ENCODE data around the gene STRIP2.
"Not testable (repeated sequence)": the region's sequence is repeated elsewhere in the genome, so short reads cannot be mapped to it uniquely, and the experiment has no call there.

Gene STRIP2

DNA sequence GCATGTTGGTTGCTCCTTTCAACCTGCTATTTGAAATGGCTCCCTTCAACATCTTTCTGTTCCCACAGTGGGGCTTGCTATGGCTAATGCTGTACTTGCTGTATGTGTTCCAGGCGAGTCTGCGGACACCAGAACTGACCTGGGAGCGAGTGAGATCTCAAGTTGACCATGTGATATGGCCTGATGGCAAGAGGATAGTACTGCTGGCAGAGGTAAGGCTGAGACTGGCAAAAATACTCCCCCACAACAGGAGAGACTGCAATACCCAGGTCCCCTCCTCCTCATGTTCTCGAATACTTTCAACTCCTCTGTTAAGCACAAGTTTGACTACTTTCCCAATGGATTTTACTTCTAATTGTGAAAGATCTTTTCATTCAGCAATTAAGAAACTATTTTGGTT is 11.5 kb upstream of the STRIP2 start:
- no peak for DNase-seq

DNA sequence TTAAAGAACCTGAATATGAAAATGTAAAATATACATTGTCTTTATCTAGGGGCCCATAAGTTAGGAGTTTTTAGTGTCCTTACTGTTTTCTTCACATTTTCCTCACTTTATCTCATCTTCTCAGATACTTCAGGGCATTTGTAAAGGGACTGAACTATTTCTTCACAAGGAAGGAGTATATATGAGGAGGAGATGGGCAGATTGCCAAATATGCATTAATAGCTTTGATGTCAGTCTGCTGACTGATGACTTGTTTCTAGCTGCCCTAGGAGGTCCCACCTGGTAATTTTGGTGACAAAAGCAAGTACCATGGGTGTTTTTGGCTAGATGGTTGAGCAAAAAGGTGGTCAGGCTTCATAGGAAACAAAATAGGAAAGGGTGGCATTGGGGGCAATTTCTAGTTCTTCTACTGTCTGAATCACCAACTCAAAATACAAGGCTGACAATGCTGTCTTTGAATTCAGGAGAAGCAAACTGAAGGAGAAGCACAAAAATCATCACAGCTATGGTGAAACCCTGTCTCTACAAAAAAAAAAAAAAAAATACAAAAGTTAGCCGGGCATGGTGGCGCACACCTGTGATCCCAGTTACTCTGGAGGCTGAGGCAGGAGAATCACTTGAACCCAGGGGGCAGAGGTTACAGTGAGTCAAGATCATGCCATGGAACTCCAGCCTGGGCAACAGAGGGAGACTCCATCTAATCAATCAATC is 10.4 kb upstream of the STRIP2 start:
- no peak for DNase-seq

DNA sequence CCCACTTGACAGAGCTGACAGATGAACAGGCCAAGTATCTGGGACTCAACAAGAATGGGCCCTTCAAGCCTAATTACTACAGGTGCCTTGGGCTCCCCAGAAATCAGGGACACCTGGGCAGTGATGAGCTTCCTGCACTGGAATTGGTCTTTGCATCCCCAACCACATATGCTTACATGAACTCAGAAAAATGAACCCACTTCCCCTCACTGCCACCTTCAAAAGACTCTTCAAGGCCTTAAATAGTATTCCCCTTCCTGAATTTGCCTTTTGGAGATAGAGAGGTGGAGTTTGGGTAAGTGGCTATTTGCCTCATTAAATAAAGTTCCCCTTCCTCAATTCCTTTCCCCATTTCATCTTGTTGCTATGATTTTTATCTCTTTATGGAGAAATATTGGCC is 7.8 kb upstream of the STRIP2 start:
- DNase-seq = no peak

DNA sequence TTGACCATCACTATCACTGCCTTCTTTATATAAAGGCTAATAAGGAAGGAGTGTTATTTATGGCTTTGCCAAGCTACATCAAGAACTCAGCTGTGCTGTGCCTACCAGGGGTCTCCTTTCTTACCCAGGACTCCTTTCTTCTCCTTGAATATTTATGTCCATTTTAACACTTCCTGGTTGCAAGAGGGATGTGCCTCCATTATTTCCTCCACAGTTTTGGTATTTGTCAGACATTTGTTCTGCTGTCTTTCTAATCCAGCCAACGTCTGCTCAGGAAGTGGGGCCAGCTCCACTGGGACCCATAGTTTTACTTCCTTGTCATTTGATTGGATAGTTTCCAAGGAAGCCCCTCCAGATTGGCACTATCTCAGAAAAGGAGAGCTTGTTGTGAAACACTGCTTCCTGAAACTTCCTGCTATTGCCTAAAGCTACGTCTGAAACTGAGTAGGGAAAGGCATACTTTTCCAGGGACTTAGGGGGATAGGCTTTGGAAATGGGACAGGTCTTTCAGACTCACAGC is 6.6 kb upstream of the STRIP2 start:
- no peak for DNase-seq

DNA sequence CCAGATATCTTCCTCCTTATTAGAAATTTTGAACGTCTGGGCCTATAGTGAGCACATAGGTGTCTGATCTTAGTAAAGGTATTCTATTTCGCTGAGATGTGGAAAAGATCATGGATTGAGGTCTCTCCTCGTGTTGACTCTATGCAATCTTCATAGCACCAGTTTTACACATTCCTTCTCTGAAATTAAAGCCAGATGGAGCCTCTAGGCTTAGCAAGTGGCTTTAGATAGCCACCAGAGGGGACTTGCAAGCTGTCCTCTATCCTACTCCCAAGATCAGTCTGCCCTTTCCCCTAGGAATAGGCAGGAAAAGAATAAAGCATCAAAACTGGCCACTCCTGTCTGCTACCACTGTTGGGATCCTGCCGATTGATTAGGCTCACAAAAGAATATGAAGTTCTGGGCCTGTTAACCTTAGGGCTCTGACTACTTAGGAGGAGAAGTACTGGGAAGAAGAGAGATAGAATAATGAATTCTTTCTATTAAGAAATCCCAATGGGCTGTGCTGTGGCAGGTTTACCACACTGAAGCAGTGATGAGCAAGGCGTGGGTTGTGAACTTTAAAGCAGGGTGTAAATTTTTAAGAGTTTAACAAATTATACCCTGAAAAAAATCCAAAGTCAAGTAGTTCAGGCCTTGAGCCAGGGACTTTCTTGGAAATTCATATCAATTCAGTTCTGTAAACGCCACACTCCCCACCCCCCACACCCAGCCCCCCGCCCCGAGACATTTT is 2.2 kb upstream of the STRIP2 start:
- DNase-seq = no peak

DNA sequence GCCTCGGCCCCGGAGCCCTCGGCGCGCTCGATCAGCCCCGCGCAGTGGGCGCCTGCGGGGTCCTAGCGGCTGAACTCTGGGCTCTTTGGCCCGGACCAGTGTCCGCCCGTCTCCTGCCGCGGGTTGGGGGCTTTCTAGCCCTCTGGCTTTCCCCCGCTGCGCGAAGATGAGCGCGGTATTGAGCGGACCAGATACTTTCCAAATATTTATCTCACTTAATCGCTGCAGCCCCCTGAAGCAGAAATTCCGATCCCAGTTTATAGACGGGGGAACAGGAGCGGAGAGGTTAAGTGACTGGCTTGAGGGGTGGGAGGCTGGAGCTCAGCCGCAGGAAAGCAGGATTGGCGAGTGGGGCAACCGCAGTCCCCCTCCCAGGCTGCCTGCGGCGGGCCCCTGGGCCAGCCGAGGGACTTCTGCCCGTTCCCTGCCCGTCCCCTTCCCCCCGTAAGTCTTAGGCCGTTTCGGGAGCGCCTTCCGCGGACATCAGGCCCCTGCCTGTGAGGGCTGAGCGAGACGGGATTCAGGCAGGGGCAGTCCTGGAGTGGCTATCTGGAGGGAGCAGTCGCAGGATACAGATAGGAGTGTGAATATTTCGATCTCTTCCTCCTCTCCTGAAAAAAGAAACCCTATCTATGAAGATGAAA is 565 bp downstream of the STRIP2 start:
- DNase-seq = peak; percentile 66

DNA sequence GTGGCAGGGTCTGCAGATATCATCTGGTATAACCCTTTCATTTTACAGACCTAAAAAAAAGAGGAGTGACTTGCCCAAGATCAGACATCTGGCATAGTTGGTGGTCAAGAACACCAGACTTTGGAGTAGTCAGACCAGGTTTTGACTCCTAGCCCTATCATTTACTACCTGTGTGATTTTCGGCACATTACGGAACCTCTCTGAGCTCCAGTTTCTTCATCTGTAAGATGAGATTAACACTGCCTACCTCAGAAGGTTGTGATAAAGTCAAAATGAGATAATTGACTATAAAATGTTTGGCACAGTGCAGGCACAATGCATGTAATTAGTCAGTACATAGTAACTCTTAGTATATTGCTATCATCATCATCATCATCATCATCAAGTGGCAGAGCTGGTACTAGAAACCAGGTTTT is 1.2 kb downstream of the STRIP2 start:
- DNase-seq = no peak

DNA sequence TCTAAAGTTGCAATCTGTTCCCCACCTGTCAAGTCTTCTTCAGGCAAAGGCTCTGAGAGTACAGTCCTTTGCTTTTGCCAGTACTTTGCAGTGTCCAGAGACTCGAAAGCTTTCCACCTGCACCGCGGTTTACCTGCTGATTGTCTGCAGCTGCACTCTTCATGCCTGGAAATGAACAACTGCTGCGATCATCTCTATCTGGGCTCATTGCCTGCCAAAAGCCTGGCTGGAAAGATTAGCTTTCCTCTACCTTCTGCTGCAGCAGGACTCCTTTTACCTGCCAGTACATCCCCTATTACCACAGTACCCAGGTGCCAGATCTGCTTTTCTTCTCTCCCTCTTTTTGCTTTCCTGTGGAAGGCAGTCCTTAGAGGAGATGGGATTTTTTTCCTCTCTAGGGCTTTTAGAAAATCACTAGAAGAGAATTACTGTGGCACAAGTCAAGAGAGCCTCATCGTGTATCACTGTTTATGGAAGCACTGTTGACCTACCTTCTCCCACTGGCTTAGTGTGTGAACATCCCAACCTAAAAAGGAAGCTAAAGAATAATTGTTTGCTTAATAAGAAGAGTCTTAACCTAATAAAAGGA is 2.2 kb downstream of the STRIP2 start:
- no peak for DNase-seq

DNA sequence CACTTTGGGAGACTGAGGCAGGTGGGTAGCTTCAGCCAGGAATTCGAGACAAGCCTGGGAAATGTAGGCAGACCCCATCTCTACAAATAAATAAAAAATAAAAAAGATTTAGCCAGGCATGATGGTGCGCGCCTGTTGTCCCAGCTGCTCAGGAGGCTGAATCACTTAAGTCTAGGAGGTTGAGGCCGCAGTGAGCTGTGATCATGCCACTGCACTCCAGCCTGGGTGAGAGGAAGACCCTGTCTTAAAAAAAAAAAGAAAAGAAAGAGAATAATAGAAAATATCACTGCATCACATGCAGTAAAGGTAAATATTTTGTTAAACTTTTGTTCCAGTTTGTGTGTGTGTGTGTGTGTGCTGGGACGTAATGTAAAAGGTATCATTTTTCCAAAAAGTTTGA is 3.0 kb downstream of the STRIP2 start:
- no peak for DNase-seq

DNA sequence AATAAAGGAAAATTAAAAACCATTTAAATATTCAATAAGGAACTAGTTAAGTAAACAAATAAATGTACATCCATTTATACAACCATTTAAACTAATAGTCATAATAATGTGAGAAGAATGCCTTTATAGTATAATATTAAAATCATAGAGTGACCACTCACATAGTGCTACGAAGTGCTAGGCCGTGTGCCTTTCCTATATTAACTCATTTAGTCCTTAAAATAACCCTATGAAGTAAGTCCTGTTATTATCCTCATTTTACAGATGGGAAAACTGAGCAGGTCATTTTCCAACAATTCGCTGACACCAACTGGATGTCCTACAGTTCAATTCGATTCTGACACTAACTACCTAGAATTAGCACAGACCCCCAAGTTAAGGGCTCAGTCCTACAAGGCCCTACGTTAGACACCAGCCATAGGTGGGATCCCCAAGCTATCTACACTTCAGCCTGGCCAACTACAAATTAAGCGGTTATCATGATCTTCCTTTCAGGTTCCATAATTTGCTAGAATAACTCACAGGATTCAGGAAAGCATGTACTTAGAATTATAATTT is 4.1 kb downstream of the STRIP2 start:
- DNase-seq = no peak

DNA sequence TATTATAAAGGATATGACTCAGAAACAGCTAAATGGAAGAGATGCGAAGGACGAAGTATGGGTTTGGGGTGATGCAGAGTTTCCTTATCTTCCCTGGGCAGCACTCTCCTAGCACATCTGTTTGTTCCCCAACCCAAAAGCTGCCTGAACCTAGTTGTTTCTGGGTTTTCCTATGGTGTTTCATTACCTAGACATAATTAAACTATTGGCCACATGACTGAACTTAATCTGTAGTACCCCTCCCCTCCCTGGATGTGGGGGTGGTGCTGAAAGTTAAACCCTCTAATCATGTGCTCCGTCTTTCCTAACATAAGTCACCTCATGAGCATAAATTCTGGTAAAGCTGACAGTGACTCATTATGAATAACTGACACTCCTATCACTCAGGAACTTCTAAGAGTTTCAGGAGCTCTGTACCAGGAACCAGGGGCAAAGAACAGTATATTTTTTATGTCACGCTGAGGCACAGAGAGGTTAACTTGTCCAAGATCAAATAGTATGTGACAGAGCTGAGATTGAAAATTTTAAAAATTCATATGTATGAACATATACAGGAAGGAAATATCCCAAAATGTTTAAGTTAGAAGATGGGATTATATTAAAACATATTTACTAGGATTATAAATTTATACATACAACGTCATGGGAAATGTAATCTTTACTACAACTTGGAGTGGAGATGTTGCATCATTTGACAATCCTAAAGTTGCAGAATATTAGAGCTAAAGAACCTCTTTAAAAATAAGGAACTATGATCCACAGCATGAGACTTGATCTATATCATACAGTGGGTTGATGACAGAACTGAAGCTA is 4.8 kb downstream of the STRIP2 start:
- DNase-seq = no peak

DNA sequence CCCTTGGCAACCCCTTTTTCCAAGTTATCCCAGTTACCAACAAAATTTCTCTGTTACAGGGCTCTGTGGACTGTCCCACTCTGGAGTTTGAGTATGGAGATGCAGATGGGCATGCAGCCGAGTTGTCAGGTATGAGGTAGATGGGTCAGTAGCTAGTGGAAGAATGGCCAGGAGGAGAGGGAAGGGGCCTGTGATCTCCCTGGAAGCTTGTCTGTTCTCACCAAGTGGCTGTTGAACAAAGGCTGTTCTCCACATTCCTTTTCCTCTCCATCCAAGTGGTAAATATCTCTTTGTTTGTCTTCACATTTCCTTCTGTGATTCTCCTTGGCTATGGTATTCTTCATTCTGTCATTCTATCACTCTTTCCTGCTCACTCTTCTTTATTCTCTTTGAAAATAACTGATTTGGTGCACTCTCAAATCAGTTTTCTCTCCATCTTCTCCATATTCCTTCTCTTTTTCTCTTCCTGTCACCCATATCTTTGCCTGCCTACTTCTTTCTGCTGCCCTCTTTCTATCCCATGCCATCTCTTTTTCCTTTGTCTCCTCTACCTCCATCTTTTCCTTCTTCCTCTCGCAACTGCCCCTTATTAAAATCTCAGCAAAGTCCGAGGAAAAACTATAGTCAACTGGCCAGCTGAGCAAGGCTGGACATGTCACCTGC is 5.9 kb downstream of the STRIP2 start:
- DNase-seq = no peak

DNA sequence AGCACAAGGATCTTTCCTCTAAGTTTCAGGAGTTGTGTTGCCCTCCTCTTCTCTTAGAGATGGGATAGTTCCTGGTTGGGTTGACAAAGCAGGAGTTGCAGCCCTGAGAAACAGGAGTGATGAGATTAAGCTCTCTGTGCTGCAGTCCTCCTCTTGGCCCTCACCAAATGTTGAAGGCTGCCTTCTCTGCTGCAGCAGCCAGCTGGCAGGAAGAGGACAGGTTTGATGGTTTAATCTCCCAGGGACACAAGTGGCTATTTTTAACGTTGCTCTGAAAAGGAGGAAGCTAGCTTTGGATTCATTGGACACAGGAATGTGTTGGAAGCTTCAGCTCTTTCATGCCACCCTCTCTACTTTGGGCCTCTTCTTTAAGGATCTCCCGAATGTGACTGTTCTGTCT is 9.4 kb downstream of the STRIP2 start:
- DNase-seq = no peak

DNA sequence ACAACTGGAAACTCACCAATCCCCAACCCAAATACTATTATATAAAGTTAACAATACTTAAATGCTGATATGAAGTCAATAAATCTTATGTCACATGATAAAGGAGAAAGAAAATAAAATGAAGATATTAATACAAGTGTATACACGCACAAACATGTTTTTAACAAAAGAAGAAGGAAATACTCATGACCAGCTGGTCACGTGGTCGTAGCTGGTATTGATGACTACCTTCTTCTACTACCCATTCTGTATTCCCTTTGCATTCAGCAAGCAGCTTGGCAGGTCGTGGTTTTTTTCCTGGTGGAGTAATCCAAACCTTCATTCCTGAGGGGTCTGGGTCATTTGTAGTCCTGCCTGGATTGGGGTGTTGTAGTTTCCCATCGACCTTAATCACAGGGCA is 10.5 kb downstream of the STRIP2 start:
- not testable (repeated sequence) for DNase-seq

DNA sequence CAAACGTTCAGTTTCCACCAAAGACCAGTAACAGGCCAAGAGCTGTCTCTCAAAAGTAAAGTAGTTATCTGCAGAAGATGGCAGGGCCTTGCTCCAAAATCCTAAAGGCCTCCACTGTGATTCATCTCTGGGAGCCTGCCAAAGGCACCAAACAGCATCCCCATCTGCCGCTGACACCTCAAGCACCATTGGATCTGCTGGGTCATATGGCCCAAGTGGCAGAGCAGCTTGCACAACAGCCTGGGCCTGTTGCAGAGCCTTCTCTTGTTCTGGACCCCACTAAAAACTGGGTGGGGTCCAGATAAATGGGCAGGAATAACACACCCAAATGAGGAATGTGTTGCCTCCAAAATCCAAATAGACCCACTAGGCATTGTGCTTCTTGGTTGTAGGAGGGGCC is 12.7 kb downstream of the STRIP2 start:
- DNase-seq = not testable (repeated sequence)

DNA sequence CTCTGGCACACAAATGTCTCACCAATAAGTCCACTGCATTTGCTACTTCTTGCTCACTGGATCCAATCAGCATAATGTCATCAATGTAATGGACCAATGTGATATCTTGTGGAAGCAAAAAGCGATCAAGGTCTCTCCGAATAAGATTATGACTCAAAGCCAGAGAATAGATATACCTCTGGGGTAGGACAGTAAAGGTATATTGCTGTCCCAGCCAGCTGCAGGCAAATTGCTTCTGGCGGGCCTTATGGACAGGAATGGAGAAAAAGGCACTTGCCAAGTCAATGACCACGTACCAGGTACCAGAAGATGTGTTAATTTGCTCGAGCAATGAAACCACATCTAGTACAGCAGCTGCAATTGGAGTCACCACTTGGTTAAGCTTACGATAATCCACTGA is 13.2 kb downstream of the STRIP2 start:
- not testable (repeated sequence) for DNase-seq

DNA sequence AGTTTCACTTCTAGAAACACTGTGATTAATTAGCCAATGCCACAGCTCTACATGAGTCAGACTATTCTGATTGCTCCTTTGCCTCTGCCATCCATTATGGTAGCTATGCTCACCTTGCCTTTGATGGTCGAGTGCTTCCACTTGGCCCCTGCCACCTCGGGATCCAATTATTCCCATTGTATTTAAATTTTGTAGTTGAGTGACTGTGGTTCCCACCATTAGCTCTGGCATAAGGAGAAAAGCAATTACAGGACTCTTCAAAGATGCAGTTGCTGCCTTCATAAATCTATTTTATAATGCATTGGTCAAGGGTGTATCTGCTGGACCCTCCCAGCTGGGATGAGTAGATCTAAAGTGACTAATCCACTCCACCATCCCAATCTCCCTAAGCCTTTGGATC is 14.4 kb downstream of the STRIP2 start:
- not testable (repeated sequence) for DNase-seq

DNA sequence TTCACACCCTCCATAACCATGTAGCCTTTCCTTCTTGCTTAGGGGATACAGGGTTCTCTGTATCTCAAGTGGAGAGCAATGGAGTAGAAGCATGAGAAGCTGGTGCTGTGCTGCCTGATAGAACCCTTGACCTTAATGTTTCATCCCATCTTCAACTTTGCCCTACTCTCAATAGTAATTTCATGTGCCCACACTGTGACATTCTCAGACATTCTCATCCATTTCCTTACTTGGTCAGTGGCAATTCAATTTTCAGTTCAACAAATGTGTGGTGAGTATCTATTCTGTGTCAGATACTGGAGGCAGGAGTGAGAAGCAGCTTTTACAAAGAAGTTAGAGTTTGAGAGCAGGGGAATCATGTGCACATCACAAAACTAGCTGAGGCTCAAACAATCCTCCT is 16.1 kb downstream of the STRIP2 start:
- DNase-seq = no peak

DNA sequence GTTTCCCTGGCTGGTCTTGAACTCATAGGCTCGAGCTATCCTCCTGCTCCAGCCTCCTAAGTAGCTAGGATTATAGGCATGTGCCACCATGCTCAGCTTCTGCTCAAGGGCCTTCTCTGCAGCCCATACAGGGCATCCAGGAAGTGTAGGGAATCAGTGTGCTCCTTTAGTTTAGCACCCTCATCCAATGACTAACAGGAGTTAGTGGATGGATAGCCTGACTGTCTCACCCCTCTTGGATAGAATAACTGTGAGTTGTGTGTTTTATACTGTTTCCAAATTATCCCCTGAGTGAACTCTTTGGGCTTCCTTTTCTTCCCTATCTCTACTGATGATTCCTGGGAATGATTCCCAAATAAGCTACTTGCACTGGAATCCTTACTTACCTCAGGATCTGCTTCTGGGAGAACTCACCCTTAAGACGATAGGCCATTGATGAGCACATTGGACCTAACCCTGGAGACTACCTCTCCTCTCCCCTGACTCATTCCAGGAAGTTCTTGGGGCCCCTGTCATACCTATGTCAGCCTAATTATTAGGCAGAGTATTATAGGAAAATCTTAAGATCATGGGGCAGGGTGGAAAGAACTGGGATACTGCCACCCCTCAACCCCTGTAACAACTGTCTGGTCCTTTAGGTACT is 18.5 kb downstream of the STRIP2 start:
- no peak for DNase-seq

DNA sequence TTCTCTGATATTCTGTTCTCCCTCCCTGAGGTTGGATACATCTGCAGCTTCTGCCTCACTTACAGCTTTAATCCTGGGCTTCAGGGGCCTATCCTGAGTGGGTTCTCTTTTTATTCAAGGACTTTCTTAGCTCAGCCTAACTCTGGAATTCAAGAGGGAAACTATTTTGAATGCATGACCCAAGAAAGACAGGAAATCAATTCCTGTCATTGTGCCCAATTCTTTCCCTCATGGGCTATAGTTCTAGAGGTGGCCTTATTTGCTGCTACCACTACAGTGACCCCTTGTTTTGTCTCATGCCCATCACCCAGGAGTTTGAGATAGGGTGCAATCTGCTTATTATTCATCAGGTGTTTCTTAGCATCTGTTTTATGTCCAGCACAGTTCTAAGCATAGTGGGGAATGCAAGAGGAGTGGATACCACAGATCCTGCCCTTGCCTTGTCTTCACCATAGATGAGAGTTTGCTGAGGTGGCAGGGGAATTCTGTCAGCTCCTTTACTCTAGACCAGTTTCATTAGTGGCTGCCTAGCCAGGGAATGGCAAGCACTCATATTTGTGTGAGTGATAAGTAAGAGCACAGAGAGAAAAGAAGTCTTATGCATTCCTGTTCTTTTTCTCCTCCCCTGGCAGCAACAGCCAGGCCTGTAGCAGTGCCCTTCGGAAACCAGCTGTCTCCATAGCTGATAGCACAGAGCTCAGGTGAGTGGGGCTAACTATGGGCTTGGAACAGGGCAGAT is 19.4 kb downstream of the STRIP2 start:
- no peak for DNase-seq

DNA sequence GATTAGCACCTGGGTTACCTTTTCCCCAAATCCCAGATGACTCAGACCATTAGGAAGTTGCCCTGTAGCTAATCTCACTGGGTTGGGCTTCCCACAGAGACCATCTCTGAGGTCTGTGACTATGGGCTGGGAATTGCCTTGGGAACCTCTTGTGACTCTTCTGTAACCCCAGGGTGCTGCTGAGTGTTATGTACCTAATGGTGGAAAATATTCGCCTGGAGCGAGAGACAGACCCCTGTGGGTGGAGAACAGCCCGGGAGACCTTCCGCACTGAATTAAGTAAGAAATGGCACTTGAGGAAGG is 20.0 kb downstream of the STRIP2 start:
- peak; percentile 78 for DNase-seq

Data from islet precursor cell (in vitro differentiated cells).